Measurements from ENCODE around the gene ATXN7L3.
A peak's percentile ranks its signal among the peaks of the same experiment; 100 is the strongest.

Gene ATXN7L3

GRCh38 chr17:44200478-44201155 is 933 bp upstream of the ATXN7L3 start:
- no peak for DNase-seq

GRCh38 chr17:44198721-44199552 is 747 bp downstream of the ATXN7L3 start:
- peak; percentile 62 for DNase-seq

- no peak for DNase-seq
These were observed 1.5 kb downstream of the ATXN7L3 start for GRCh38 chr17:44197980-44198720.

GRCh38 chr17:44197107-44197506 is 2.6 kb downstream of the ATXN7L3 start:
- DNase-seq = no peak

- no peak for DNase-seq
These were observed 6.2 kb downstream of the ATXN7L3 start for GRCh38 chr17:44193326-44194084.

- no peak for DNase-seq
These were observed 6.9 kb downstream of the ATXN7L3 start for GRCh38 chr17:44192750-44193149.

GRCh38 chr17:44191941-44192496 is 7.7 kb downstream of the ATXN7L3 start:
- DNase-seq = no peak

- DNase-seq = no peak
These were observed 8.3 kb downstream of the ATXN7L3 start for GRCh38 chr17:44191369-44191768.

GRCh38 chr17:44190481-44190880 is 9.2 kb downstream of the ATXN7L3 start:
- no peak for DNase-seq

GRCh38 chr17:44188576-44189403 is 10.9 kb downstream of the ATXN7L3 start:
- DNase-seq = no peak

- DNase-seq = peak; percentile 85
These were observed 12.4 kb downstream of the ATXN7L3 start for GRCh38 chr17:44187131-44187899.

GRCh38 chr17:44186307-44187130 is 13.2 kb downstream of the ATXN7L3 start, which contains the start of gene TMUB2:
TSS of gene TMUB2 (plus strand) at chr17:44186972. CDS start at chr17:44187709, 737 bp downstream.
- DNase-seq = peak; percentile 98

- DNase-seq = no peak
These were observed 15.4 kb downstream of the ATXN7L3 start for GRCh38 chr17:44184212-44184810.

- DNase-seq = no peak
These were observed 16.7 kb downstream of the ATXN7L3 start for GRCh38 chr17:44183024-44183423.

- no peak for DNase-seq
These were observed 21.6 kb downstream of the ATXN7L3 start for GRCh38 chr17:44178133-44178532.

- no peak for DNase-seq
These were observed 22.0 kb downstream of the ATXN7L3 start for GRCh38 chr17:44177640-44178039.

GRCh38 chr17:44176671-44177501 is 22.8 kb downstream of the ATXN7L3 start:
- no peak for DNase-seq

- DNase-seq = no peak
These were observed 23.4 kb downstream of the ATXN7L3 start for GRCh38 chr17:44176257-44176656.

Data from NK-92 treated with Interleukin-12 subunit alpha and Interleukin-12 subunit beta, amount 100 ng/mL, for 24 hours (cell line).